GM23338 (cell line): ENCODE data around the gene HADHA. TPM values are rescaled to one million over a fixed set of nuclear protein-coding genes. Genes with fewer than 3 reads are reported as not detected.

Experiments
- ATAC-seq: fragments of 200-7000 bp; cut with Tn5 transposase; 3 replicates; pipeline ENCODE4 v1.9.1; 2020
- DNase-seq: peaks from one replicate; pipeline ENCODE4 v3.0.0-alpha.2; 2015; ENCODE audit warnings: low spot score
- H2AFZ ChIP-seq: fragments of 200-600 bp; sonication (generic); 2 replicates; pipeline ENCODE4 v1.8.0; 2016; ENCODE audit warnings: antibody characterized with exemption, mild to moderate bottlenecking, moderate library complexity
- H3F3A ChIP-seq: fragments of 200-600 bp; sonication (generic); replicated peaks from 2 replicates; pipeline ENCODE4 v1.8.0; 2017; ENCODE audit warnings: antibody characterized with exemption, mixed run types, low read depth
- H3K27ac ChIP-seq: fragments of 200-600 bp; sonication (generic); 2 replicates; pipeline ENCODE4 v1.6.1; 2016; ENCODE audit warnings: low read depth
- H3K27me3 ChIP-seq: fragments of 200-600 bp; sonication (generic); 2 replicates; pipeline ENCODE4 v1.8.0; 2016; ENCODE audit warnings: mild to moderate bottlenecking, mixed run types, moderate library complexity; ENCODE audit not compliant: insufficient read depth
- H3K36me3 ChIP-seq: fragments of 200-600 bp; sonication (generic); 2 replicates; pipeline ENCODE4 v1.8.0; 2016; ENCODE audit warnings: mild to moderate bottlenecking; ENCODE audit not compliant: insufficient read depth
- H3K4me1 ChIP-seq: fragments of 200-600 bp; sonication (generic); 2 replicates; pipeline ENCODE4 v1.8.0; 2016; ENCODE audit warnings: mild to moderate bottlenecking, moderate library complexity; ENCODE audit not compliant: insufficient read depth
- H3K4me2 ChIP-seq: fragments of 200-600 bp; sonication (generic); 2 replicates; pipeline ENCODE4 v1.7.1; 2017; ENCODE audit warnings: mixed run types
- H3K4me3 ChIP-seq: fragments of 200-600 bp; sonication (generic); 2 replicates; pipeline ENCODE4 v1.6.1; 2016; ENCODE audit warnings: mixed run types
- H3K79me2 ChIP-seq: fragments of 200-600 bp; sonication (generic); replicated peaks from 2 replicates; pipeline ENCODE4 v1.8.0; 2017; ENCODE audit warnings: mild to moderate bottlenecking; ENCODE audit not compliant: insufficient read depth
- H3K9me2 ChIP-seq: fragments of 200-600 bp; sonication (generic); 2 replicates; pipeline ENCODE4 v1.8.0; 2017; ENCODE audit not compliant: insufficient read depth
- H4K20me1 ChIP-seq: fragments of 200-600 bp; sonication (generic); replicated peaks from 2 replicates; pipeline ENCODE4 v1.8.0; 2017; ENCODE audit warnings: mild to moderate bottlenecking; ENCODE audit not compliant: insufficient read depth
- H3K27ac Mint-ChIP-seq: 2 replicates; pipeline ENCODE4 v1.8.0; 2020; ENCODE audit warnings: inconsistent platforms, mild to moderate bottlenecking, moderate library complexity, mixed read lengths
- H3K27me3 Mint-ChIP-seq: 3 replicates; pipeline ENCODE4 v1.8.0; 2022; ENCODE audit warnings: low read depth, mild to moderate bottlenecking, moderate library complexity, mixed read lengths, inconsistent platforms; ENCODE audit not compliant: insufficient read depth, poor library complexity
- H3K36me3 Mint-ChIP-seq: 3 replicates; pipeline ENCODE4 v1.8.0; 2021; ENCODE audit warnings: low read depth, mild to moderate bottlenecking, inconsistent platforms, moderate library complexity, mixed read lengths
- H3K4me1 Mint-ChIP-seq: 3 replicates; pipeline ENCODE4 v1.8.0; 2020; ENCODE audit warnings: mild to moderate bottlenecking, inconsistent platforms, mixed read lengths
- H3K4me3 Mint-ChIP-seq: 3 replicates; pipeline ENCODE4 v1.8.0; 2021; ENCODE audit warnings: moderate library complexity, mild to moderate bottlenecking, inconsistent platforms, mixed read lengths
- H3K9me3 Mint-ChIP-seq: 3 replicates; pipeline ENCODE4 v1.8.0; 2020; ENCODE audit warnings: moderate library complexity, mild to moderate bottlenecking, inconsistent platforms, mixed read lengths
- CREB1 ChIP-seq: fragments of 250-450 bp; sonication (Bioruptor Pico); IDR thresholded peaks from 2 replicates; pipeline ENCODE4 v1.5.0; 2020; ENCODE audit warnings: low read depth, mild to moderate bottlenecking, moderate library complexity
- EZH2 ChIP-seq: fragments of 200-600 bp; sonication (generic); IDR thresholded peaks from one replicate; pipeline ENCODE4 v1.8.0; 2017; ENCODE audit warnings: antibody characterized with exemption, mild to moderate bottlenecking, low read depth; ENCODE audit not compliant: unreplicated experiment
- EZH2phosphoT487 ChIP-seq: fragments of 200-600 bp; sonication (generic); IDR thresholded peaks from one replicate; pipeline ENCODE4 v1.8.1; 2018; ENCODE audit warnings: antibody characterized with exemption; ENCODE audit not compliant: unreplicated experiment
- NANOG ChIP-seq: IDR thresholded peaks from 2 replicates; pipeline ENCODE4 v1.6.1; 2016; ENCODE audit warnings: antibody characterized with exemption, borderline replicate concordance
- POLR2AphosphoS5 ChIP-seq: IDR thresholded peaks from 2 replicates; pipeline ENCODE4 v1.6.1; 2016; ENCODE audit warnings: antibody characterized with exemption, low read depth
- STAT1 ChIP-seq: IDR thresholded peaks from one replicate; pipeline ENCODE4 v1.6.1; 2016; ENCODE audit warnings: antibody characterized with exemption; ENCODE audit not compliant: unreplicated experiment
- ZNF114 ChIP-seq: fragments of 250-450 bp; sonication (Bioruptor Pico); IDR thresholded peaks from 2 replicates; pipeline ENCODE4 v1.5.0; 2020; ENCODE audit warnings: mild to moderate bottlenecking, moderate library complexity
- ZNF331 ChIP-seq: fragments of 250-450 bp; sonication (Bioruptor Pico); IDR thresholded peaks from 2 replicates; pipeline ENCODE4 v1.5.0; 2020; ENCODE audit warnings: low read depth, mild to moderate bottlenecking, moderate library complexity
- polyA plus RNA-seq: library from polyadenylated mRNA; unstranded; fragments of >200 nt; fragmentation: Nextera tagmentation; extraction: Ambion mirVana; gene quantifications from 2 replicates; pipeline ENCODE4 v1.2.1, GENCODE V29; 2016
- total RNA-seq: library from RNA; depleted of rRNA; stranded (reverse); fragments of >200 nt; shearing (Covaris generic); gene quantifications from 2 replicates; pipeline ENCODE4 v1.2.3, GENCODE V29; 2014
- TF ChIP-seq, protein P1 (sequence below), 2 experiments: fragments of 200-600 bp in 1 of 2; sonication (generic) in 1 of 2; conservative IDR thresholded peaks; 2 replicates each; pipeline versions ENCODE4 v1.5.1 to v1.6.1; 2016 to 2017; ENCODE audit warnings: antibody characterized with exemption in 2 of 2, low read depth in 2 of 2, mild to moderate bottlenecking in 2 of 2, moderate library complexity in 1 of 2
- TF ChIP-seq, protein P2 (sequence below): IDR thresholded peaks from one replicate; pipeline ENCODE4 v1.6.1; 2018; ENCODE audit warnings: antibody characterized with exemption; ENCODE audit not compliant: unreplicated experiment
- TF ChIP-seq, protein P3 (sequence below): IDR thresholded peaks from 2 replicates; pipeline ENCODE4 v1.6.1; 2016; ENCODE audit warnings: antibody characterized with exemption
- TF ChIP-seq, protein P4 (sequence below): fragments of 250-450 bp; sonication (Bioruptor Pico); IDR thresholded peaks from 2 replicates; pipeline ENCODE4 v1.5.0; 2020; ENCODE audit warnings: mild to moderate bottlenecking, moderate library complexity

The HADHA gene
- total and polyA plus RNA-seq, 2 experiments from 2014 or later, result 63.9 to 92.3 TPM

DNA sequence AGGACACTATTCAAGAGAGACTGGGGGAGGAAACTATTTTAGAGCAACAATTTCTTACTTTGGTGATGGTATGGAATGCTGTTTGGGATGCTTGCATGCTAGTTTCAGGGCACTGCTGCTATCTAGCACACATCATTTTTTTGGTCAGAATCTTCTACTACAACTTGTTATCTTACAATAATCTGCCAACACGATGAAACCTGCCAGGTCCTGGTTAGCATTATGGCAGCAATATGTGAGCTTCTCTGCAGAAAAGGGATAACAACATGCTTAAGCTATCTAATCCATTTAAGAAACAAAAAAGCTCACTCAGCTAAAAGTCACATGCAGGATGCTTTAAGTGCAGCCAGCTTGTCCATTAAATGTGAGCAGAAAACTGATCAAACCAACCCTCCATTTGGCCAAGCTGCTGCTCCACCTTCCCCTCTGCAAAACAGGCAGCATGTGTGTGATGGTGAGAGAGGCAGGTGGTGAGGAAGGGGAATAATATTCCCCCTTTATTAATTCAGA lies 41.4 kb downstream of the HADHA start:
- DNase-seq (no peak), ATAC-seq (no peak)
- H3K9me2 ChIP-seq, result no peaks in the 10 kb centered on the region
- peaks cover 4% of the 10 kb centered on the region; the same call in 1 of the 2 replicates for H3K4me1 ChIP-seq
- H3K27me3 Mint-ChIP-seq, result no peaks in the 10 kb centered on the region
- H3K79me2 ChIP-seq, result no peaks in the 10 kb centered on the region
- no peaks in the 10 kb centered on the region for H3K27me3 ChIP-seq
- H3K36me3 ChIP-seq, result peaks cover 48% of the 10 kb centered on the region
- TF ChIP-seq, protein P1, sequence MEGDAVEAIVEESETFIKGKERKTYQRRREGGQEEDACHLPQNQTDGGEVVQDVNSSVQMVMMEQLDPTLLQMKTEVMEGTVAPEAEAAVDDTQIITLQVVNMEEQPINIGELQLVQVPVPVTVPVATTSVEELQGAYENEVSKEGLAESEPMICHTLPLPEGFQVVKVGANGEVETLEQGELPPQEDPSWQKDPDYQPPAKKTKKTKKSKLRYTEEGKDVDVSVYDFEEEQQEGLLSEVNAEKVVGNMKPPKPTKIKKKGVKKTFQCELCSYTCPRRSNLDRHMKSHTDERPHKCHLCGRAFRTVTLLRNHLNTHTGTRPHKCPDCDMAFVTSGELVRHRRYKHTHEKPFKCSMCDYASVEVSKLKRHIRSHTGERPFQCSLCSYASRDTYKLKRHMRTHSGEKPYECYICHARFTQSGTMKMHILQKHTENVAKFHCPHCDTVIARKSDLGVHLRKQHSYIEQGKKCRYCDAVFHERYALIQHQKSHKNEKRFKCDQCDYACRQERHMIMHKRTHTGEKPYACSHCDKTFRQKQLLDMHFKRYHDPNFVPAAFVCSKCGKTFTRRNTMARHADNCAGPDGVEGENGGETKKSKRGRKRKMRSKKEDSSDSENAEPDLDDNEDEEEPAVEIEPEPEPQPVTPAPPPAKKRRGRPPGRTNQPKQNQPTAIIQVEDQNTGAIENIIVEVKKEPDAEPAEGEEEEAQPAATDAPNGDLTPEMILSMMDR (conservative IDR thresholded peaks at IDR 0.05; ENCODE audit: low read depth in 2 of 2), result no peak
- TF ChIP-seq STAT1, result no peak
- no peak for TF ChIP-seq EZH2phosphoT487
- TF ChIP-seq EZH2, result no peak
- no peak for TF ChIP-seq NANOG
- TF ChIP-seq, protein P2, sequence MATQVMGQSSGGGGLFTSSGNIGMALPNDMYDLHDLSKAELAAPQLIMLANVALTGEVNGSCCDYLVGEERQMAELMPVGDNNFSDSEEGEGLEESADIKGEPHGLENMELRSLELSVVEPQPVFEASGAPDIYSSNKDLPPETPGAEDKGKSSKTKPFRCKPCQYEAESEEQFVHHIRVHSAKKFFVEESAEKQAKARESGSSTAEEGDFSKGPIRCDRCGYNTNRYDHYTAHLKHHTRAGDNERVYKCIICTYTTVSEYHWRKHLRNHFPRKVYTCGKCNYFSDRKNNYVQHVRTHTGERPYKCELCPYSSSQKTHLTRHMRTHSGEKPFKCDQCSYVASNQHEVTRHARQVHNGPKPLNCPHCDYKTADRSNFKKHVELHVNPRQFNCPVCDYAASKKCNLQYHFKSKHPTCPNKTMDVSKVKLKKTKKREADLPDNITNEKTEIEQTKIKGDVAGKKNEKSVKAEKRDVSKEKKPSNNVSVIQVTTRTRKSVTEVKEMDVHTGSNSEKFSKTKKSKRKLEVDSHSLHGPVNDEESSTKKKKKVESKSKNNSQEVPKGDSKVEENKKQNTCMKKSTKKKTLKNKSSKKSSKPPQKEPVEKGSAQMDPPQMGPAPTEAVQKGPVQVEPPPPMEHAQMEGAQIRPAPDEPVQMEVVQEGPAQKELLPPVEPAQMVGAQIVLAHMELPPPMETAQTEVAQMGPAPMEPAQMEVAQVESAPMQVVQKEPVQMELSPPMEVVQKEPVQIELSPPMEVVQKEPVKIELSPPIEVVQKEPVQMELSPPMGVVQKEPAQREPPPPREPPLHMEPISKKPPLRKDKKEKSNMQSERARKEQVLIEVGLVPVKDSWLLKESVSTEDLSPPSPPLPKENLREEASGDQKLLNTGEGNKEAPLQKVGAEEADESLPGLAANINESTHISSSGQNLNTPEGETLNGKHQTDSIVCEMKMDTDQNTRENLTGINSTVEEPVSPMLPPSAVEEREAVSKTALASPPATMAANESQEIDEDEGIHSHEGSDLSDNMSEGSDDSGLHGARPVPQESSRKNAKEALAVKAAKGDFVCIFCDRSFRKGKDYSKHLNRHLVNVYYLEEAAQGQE, result no peak
- no peak for TF ChIP-seq CREB1 (CRISPR knock-in tag)
- TF ChIP-seq POLR2AphosphoS5, result no peak
- TF ChIP-seq ZNF114, result no peak
- TF ChIP-seq, protein P3, sequence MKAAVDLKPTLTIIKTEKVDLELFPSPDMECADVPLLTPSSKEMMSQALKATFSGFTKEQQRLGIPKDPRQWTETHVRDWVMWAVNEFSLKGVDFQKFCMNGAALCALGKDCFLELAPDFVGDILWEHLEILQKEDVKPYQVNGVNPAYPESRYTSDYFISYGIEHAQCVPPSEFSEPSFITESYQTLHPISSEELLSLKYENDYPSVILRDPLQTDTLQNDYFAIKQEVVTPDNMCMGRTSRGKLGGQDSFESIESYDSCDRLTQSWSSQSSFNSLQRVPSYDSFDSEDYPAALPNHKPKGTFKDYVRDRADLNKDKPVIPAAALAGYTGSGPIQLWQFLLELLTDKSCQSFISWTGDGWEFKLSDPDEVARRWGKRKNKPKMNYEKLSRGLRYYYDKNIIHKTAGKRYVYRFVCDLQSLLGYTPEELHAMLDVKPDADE, result no peak
- TF ChIP-seq, protein P4, sequence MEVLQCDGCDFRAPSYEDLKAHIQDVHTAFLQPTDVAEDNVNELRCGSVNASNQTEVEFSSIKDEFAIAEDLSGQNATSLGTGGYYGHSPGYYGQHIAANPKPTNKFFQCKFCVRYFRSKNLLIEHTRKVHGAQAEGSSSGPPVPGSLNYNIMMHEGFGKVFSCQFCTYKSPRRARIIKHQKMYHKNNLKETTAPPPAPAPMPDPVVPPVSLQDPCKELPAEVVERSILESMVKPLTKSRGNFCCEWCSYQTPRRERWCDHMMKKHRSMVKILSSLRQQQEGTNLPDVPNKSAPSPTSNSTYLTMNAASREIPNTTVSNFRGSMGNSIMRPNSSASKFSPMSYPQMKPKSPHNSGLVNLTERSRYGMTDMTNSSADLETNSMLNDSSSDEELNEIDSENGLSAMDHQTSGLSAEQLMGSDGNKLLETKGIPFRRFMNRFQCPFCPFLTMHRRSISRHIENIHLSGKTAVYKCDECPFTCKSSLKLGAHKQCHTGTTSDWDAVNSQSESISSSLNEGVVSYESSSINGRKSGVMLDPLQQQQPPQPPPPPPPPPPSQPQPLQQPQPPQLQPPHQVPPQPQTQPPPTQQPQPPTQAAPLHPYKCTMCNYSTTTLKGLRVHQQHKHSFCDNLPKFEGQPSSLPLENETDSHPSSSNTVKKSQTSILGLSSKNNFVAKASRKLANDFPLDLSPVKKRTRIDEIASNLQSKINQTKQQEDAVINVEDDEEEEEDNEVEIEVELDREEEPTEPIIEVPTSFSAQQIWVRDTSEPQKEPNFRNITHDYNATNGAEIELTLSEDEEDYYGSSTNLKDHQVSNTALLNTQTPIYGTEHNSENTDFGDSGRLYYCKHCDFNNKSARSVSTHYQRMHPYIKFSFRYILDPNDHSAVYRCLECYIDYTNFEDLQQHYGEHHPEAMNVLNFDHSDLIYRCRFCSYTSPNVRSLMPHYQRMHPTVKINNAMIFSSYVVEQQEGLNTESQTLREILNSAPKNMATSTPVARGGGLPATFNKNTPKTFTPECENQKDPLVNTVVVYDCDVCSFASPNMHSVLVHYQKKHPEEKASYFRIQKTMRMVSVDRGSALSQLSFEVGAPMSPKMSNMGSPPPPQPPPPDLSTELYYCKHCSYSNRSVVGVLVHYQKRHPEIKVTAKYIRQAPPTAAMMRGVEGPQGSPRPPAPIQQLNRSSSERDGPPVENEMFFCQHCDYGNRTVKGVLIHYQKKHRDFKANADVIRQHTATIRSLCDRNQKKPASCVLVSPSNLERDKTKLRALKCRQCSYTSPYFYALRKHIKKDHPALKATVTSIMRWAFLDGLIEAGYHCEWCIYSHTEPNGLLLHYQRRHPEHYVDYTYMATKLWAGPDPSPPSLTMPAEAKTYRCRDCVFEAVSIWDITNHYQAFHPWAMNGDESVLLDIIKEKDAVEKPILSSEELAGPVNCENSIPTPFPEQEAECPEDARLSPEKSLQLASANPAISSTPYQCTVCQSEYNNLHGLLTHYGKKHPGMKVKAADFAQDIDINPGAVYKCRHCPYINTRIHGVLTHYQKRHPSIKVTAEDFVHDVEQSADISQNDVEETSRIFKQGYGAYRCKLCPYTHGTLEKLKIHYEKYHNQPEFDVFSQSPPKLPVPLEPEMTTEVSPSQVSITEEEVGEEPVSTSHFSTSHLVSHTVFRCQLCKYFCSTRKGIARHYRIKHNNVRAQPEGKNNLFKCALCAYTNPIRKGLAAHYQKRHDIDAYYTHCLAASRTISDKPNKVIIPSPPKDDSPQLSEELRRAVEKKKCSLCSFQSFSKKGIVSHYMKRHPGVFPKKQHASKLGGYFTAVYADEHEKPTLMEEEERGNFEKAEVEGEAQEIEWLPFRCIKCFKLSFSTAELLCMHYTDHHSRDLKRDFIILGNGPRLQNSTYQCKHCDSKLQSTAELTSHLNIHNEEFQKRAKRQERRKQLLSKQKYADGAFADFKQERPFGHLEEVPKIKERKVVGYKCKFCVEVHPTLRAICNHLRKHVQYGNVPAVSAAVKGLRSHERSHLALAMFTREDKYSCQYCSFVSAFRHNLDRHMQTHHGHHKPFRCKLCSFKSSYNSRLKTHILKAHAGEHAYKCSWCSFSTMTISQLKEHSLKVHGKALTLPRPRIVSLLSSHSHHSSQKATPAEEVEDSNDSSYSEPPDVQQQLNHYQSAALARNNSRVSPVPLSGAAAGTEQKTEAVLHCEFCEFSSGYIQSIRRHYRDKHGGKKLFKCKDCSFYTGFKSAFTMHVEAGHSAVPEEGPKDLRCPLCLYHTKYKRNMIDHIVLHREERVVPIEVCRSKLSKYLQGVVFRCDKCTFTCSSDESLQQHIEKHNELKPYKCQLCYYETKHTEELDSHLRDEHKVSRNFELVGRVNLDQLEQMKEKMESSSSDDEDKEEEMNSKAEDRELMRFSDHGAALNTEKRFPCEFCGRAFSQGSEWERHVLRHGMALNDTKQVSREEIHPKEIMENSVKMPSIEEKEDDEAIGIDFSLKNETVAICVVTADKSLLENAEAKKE (CRISPR knock-in tag), result no peak
- no peak for TF ChIP-seq ZNF331 (CRISPR knock-in tag)
- no peak overlapping the region for H3K27ac Mint-ChIP-seq
- H3K36me3 Mint-ChIP-seq, result peaks cover 40% of the 10 kb centered on the region
- H3K4me2 ChIP-seq, result no peak overlapping the region
- no peak overlapping the region for H3K4me3 Mint-ChIP-seq
- peaks cover 9% of the 10 kb centered on the region; the same call in 2 of the 3 replicates for H3K4me1 Mint-ChIP-seq
- peak overlapping the region; percentile 65; the same call in 1 of the 2 replicates for H3K27ac ChIP-seq
- no peaks in the 10 kb centered on the region for H3F3A ChIP-seq
- peaks cover 3% of the 10 kb centered on the region for H4K20me1 ChIP-seq
- no peak overlapping the region for H3K4me3 ChIP-seq
- H3K9me3 Mint-ChIP-seq, result no peaks in the 10 kb centered on the region
- no peak overlapping the region for H2AFZ ChIP-seq
